IMR-90 (cell line): ENCODE results near the gene CYTH1.

Source experiments
- MAFK ChIP-seq: IDR thresholded peaks from 2 replicates; pipeline ENCODE4 v1.6.1; 2012; ENCODE audit warnings: low read depth, low read length, improper control_type of control experiment
- MAZ ChIP-seq: IDR thresholded peaks from 2 replicates; pipeline ENCODE4 v1.6.1; 2012; ENCODE audit warnings: low read depth, mild to moderate bottlenecking, low read length, improper control_type of control experiment, moderate library complexity, borderline replicate concordance
- POLR2A ChIP-seq: IDR thresholded peaks from 2 replicates; pipeline ENCODE4 v1.6.1; 2012; ENCODE audit warnings: mild to moderate bottlenecking, low read depth, low read length
- RAD21 ChIP-seq: IDR thresholded peaks from 2 replicates; pipeline ENCODE4 v1.6.1; 2012; ENCODE audit warnings: low read length, improper control_type of control experiment
- RCOR1 ChIP-seq: IDR thresholded peaks from 2 replicates; pipeline ENCODE4 v1.6.1; 2012; ENCODE audit warnings: mild to moderate bottlenecking, low read length, improper control_type of control experiment; ENCODE audit not compliant: insufficient replicate concordance
- RFX5 ChIP-seq: IDR thresholded peaks from 2 replicates; pipeline ENCODE4 v1.8.0; 2012; ENCODE audit warnings: low read depth, mild to moderate bottlenecking, low read length, moderate library complexity
- SMC3 ChIP-seq: fragments of 150-350 bp; IDR thresholded peaks from 2 replicates; pipeline ENCODE4 v1.6.1; 2016; ENCODE audit warnings: low read depth, mild to moderate bottlenecking, antibody characterized with exemption, low read length, moderate library complexity
- TF ChIP-seq, protein P1 (sequence below): conservative IDR thresholded peaks from 2 replicates; pipeline ENCODE4 v1.5.1; 2012; ENCODE audit warnings: mild to moderate bottlenecking, low read depth, low read length, improper control_type of control experiment
- TF ChIP-seq, protein P2 (sequence below): fragments of 150-350 bp; IDR thresholded peaks from 2 replicates; pipeline ENCODE4 v1.6.1; 2016; ENCODE audit warnings: low read depth, mild to moderate bottlenecking, low read length, moderate library complexity, borderline replicate concordance
- TF ChIP-seq, protein P3 (sequence below): fragments of 150-350 bp; IDR thresholded peaks from 2 replicates; pipeline ENCODE4 v1.6.1; 2017; ENCODE audit warnings: mild to moderate bottlenecking, antibody characterized with exemption, low read length, low read depth

DNA sequence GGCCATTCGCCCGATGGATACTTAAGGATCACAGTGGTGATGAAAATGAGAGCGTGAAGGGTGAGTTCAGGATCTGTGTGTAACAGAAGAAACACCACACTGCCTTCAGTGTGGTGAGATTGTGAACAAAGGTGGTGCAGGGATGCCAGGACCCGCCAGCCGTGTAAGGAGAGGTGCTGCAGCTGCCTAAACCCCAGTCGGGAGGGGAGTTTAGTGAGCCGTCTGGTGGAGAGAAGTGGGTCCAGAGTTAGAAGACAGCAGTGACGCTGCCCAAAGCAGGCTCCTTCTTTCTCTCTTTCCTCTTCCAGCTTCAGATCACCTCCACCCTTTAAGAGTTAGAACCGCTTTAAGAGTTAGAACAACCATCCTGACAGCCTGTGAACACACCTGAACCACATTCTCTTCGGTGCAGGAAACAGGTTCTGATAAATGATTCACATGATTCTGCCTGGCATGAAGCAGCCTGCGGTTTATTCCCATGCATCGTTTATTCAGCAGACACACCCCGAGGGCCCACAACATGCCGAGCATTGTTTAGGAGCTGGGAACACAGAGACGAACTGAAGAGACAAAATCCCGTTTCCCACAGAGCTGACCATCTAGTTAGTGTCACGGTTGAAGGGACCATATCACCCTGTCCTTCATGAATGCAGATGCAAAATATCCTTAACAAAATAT is 120.8 kb downstream of the CYTH1 start:
- TF ChIP-seq, protein P1, sequence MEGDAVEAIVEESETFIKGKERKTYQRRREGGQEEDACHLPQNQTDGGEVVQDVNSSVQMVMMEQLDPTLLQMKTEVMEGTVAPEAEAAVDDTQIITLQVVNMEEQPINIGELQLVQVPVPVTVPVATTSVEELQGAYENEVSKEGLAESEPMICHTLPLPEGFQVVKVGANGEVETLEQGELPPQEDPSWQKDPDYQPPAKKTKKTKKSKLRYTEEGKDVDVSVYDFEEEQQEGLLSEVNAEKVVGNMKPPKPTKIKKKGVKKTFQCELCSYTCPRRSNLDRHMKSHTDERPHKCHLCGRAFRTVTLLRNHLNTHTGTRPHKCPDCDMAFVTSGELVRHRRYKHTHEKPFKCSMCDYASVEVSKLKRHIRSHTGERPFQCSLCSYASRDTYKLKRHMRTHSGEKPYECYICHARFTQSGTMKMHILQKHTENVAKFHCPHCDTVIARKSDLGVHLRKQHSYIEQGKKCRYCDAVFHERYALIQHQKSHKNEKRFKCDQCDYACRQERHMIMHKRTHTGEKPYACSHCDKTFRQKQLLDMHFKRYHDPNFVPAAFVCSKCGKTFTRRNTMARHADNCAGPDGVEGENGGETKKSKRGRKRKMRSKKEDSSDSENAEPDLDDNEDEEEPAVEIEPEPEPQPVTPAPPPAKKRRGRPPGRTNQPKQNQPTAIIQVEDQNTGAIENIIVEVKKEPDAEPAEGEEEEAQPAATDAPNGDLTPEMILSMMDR, result no peak
- TF ChIP-seq RAD21 (no peak), MAZ (no peak), SMC3 (no peak), POLR2A (no peak), RFX5 (no peak), RCOR1 (no peak), MAFK (no peak)
- TF ChIP-seq, protein P2, sequence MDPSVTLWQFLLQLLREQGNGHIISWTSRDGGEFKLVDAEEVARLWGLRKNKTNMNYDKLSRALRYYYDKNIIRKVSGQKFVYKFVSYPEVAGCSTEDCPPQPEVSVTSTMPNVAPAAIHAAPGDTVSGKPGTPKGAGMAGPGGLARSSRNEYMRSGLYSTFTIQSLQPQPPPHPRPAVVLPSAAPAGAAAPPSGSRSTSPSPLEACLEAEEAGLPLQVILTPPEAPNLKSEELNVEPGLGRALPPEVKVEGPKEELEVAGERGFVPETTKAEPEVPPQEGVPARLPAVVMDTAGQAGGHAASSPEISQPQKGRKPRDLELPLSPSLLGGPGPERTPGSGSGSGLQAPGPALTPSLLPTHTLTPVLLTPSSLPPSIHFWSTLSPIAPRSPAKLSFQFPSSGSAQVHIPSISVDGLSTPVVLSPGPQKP, result no peak
- TF ChIP-seq, protein P3, sequence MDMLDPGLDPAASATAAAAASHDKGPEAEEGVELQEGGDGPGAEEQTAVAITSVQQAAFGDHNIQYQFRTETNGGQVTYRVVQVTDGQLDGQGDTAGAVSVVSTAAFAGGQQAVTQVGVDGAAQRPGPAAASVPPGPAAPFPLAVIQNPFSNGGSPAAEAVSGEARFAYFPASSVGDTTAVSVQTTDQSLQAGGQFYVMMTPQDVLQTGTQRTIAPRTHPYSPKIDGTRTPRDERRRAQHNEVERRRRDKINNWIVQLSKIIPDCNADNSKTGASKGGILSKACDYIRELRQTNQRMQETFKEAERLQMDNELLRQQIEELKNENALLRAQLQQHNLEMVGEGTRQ, result no peak
